ENCODE data around the gene NEDD4.

DNA sequence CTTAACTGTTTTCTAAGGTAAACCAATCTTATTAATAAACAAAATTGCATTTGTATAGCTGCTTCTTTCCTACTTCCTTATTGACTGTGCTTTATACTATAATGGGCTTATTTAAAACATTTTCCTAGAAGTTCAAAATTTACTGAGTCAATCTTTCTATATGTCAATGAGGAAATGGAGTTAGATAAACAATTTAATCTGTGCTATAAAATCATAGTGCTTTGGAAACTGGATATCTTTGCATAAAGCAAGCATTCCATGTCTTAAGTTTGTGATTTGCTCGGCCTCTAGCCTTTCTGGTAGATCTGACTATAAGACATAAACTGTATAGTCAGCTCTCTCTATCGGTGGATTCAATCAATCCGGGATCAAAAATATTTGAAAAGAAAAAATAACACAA lies 99.6 kb downstream of the NEDD4 start:
- TF ChIP-seq, protein P1, sequence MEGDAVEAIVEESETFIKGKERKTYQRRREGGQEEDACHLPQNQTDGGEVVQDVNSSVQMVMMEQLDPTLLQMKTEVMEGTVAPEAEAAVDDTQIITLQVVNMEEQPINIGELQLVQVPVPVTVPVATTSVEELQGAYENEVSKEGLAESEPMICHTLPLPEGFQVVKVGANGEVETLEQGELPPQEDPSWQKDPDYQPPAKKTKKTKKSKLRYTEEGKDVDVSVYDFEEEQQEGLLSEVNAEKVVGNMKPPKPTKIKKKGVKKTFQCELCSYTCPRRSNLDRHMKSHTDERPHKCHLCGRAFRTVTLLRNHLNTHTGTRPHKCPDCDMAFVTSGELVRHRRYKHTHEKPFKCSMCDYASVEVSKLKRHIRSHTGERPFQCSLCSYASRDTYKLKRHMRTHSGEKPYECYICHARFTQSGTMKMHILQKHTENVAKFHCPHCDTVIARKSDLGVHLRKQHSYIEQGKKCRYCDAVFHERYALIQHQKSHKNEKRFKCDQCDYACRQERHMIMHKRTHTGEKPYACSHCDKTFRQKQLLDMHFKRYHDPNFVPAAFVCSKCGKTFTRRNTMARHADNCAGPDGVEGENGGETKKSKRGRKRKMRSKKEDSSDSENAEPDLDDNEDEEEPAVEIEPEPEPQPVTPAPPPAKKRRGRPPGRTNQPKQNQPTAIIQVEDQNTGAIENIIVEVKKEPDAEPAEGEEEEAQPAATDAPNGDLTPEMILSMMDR (IDR thresholded peaks at IDR 0.05): no peak
- no peak for TF ChIP-seq POLR2A (IDR thresholded peaks at IDR 0.05)
